Middle frontal gyrus (tissue), 1 donor: ENCODE results near the gene VCL.
"Not testable (repeated sequence)": the region's sequence is repeated elsewhere in the genome, so short reads cannot be mapped to it uniquely, and the experiment has no call there.

Experiments used
- DNase-seq: peaks from one replicate; pipeline ENCODE4 v3.0.0-alpha.2; 2015; ENCODE audit warnings: low spot score; ENCODE audit errors: extremely low spot score

VCL gene

DNA sequence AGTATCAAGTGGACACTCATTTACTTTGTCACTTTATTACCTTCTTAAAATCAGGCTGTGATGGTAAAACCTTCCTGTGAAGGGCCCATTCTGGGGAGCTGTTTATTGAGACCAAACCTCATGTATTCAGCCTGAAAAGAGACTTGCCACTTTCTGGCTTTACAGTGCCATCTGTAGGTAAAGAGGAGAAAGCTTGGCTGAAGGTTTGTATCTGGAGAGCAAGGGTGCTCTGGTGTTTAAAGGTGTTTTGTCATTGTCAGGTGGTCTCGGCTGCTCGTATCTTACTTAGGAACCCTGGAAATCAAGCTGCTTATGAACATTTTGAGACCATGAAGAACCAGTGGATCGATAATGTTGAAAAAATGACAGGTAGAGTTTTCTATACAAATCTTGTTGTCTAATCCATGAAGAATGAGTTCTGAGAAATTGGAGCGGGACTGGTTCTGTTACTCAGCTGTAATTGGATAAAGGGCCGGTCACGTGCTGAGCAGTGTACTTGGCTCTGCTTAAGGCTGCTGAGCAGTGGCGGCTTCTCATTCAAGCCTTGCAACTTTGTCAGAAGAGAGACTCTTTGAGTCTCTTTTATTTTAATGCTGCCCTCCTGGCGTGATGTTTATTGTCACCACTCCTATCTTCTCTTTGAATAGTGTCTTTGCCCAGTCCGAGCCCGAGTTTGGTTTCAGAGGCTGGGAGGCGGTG is 105.8 kb downstream of the VCL start:
- DNase-seq, result no peak

DNA sequence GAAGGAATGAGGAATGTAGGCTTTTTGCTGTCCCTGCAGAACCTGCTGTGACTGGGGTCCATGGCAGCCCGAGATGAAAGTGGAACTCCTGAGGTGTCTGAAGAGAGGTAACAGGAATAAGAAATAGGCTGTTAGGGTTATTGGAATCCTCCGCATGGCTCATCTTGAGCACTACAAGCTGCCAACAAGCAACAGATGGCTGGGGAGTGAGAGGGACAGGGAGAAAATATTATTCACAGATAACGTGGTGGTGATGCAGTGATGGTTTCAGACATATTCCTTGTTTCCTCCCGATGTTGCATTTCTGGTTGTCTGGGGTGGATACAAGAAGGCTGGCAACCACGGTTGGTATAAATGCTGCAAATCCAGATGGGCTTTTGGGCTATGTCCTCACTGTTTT is 106.6 kb downstream of the VCL start:
- DNase-seq, result no peak

DNA sequence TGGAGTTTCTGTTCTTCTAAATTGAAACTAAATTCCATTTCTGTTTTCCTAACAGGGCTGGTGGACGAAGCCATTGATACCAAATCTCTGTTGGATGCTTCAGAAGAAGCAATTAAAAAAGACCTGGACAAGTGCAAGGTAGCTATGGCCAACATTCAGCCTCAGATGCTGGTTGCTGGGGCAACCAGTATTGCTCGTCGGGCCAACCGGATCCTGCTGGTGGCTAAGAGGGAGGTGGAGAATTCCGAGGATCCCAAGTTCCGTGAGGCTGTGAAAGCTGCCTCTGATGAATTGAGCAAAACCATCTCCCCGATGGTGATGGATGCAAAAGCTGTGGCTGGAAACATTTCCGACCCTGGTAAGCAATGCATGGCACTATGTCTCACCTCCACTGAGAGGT is 107.1 kb downstream of the VCL start:
- no peak for DNase-seq

DNA sequence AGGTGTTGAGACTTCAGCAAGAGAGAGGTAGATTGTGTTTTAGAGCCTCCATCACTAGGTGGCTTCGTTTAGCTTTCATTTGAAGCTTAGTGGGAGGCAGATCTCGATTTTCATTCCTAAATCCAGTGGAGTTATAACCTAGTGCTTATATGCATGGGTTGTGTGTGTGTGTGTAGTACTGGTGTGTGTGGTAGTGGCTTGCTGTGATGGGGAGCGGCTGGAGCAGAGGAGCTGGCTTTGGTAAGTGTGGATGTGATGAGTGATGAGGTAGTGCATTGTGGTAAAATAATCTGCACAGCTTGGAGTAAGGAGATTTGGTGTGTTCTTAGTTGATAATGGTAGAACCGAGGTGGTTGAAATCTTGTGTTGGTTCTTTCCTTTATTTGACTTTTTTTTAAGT is 109.5 kb downstream of the VCL start:
- DNase-seq, result no peak

DNA sequence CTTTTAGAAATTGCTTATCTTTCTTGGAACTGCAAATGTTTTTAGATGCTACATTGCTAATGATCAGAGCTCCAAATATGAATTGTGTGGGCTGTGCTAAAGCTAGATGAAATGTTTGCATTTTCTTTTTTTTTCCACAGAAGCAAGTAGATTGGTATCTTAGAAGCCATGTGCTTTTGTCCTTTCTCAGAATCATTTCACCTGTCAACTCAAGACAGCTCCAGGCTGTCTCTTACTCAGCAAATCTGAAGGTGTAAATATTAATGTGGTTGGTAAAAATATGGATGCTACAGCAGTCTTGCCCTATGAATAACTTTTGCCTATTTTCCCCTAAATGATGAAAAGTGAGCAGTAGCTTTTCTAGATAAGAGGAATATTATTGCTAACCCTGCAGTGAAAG is 111.5 kb downstream of the VCL start:
- DNase-seq, result no peak

DNA sequence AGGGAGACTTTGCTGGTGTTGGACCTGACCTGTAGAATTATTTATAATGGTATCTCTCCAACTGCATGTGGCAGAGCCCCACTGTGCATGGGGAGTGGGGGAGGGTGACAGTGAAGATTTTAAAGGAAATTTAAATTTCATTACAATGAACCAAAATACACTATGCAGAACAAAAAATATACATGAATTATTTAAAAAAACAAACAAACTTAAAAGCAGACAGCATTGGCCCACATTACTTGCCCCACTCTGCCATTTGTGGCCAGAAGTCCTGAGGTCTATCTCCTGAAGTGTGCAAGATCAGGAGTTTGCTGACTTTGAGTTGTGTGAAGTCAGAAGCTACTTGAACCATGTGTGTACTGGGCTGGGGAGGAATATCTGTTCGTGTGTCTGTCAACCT is 112.2 kb downstream of the VCL start:
- DNase-seq, result no peak

DNA sequence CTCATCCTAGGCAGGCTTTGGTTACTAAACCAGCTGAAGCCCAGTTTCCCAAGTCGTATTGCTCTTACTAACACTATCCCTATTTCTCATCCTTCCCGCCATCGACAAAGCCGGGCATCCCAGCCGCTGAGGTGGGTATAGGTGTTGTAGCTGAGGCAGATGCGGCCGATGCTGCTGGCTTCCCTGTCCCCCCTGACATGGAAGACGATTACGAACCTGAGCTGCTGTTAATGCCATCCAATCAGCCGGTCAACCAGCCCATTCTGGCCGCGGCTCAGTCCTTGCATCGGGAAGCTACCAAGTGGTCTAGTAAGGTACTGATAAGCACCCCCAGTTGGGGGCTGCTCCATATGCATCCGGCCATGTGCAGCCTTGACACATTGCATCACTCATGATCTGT is 113.9 kb downstream of the VCL start:
- no peak for DNase-seq

DNA sequence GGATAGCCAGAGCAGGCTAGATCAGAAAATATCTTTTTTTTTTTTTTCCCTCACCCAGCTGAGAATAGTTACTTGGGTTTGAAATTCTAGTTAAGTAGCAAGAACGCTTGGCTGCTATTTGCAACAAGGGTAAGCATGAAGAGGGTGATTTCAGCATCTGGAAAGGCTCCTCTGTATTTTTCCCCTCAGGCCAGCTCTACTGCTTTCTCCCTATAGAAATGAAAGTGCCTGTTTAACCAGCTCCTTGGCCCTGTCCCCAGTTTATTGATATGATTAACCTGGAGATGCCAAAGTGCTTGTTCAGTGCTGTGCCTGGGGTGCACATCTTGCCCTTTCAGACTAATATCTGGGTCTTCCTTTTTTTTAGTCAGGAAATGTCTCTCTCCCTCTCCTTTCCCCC is 115.6 kb downstream of the VCL start:
- DNase-seq, result no peak

DNA sequence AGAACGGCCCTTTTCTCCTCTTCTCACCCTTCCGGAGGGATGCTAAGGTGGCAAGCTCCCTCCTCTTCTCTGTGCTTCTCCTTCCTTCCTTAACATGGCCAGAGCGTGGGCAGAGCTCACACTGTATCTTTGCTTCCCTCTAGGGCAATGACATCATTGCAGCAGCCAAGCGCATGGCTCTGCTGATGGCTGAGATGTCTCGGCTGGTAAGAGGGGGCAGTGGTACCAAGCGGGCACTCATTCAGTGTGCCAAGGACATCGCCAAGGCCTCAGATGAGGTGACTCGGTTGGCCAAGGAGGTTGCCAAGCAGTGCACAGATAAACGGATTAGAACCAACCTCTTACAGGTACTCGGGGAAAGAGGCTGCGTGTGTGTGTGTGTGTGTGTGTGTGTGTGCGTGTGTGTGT is 116.1 kb downstream of the VCL start:
- DNase-seq, result no peak

DNA sequence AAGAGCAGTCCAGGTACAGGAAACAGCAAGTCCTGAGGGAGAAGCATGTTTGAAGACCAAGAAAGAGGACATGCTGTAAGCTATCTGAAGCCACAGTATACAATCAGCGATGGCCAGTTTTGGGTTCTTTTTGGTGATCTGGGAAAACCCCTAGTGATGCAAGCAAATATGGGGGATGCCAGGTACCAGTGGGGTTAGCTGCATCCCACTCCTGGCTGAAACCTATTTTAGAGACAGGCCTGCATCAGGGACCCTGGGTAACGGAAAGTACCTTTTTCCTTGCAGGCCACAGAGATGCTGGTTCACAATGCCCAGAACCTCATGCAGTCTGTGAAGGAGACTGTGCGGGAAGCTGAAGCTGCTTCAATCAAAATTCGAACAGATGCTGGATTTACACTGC is 119.8 kb downstream of the VCL start:
- no peak for DNase-seq

DNA sequence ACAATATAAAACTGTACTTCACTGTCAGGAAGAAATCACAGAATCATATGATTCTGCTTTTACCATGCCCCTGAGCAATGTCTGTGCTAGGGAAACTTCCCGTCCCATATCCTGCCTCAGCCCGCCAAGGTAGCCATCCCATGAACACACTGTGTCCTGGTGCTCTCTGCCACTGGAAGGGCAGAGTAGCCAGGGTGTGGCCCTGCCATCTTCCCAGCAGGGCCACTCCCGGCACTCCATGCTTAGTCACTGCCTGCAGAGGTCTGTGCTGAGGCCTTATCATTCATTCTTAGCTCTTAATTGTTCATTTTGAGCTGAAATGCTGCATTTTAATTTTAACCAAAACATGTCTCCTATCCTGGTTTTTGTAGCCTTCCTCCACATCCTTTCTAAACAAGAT is 120.9 kb downstream of the VCL start:
- no peak for DNase-seq

DNA sequence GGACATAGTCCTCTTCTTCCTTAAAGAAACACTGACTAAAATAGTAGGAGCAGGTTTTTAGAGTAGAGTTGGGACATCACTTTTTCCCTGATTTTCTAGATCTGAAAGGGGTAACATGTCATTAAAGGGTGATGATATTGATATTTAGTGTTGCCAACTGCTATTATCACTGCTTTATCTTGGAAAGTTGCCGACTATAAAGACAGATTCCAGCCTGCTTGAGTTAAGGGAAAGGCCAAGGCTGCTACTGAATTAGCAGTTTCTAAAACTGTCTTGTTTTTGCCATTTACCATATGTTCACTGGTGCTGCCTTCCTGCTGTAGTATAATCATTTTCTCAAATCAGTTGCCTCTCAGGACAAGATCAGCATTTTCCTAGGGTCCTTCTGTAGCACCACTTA is 123.0 kb downstream of the VCL start:
- DNase-seq, result no peak

DNA sequence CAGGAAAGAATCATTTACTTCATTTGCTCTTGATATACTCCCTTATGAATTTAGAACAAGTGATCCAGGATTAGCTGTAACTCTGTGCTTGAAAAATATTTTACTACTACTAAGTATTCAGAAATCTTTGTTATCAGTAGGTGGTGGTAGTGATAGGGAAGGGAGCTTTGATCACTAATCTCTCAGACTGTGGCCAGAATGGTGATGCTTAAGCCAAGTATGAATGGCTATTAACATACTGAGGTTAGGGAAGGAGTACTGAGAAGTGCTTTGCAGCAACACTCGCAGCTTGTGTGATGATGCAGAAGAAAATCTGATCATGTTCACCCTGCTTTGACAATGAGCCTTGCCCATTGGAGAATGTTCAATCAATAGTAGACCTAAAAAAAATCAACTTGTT is 123.5 kb downstream of the VCL start:
- no peak for DNase-seq

DNA sequence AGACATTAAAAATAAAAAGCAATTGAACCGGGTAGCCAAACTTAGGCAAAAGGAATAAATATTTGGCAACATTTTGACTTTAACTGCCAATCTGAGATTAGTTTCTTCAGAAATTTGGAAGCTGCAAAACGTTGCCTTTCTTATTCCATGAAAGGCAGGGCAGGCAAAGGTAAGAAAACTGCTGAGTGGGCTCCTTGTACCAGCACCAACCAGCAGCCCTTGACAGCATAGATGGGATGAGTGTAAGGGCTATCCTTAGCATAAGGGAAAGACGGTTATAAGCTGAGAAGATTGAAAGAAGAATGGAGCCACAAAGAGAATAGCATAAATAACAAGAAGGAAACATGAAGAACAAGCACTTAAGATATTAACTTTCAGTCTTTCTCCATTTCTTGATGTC is 124.1 kb downstream of the VCL start:
- no peak for DNase-seq

DNA sequence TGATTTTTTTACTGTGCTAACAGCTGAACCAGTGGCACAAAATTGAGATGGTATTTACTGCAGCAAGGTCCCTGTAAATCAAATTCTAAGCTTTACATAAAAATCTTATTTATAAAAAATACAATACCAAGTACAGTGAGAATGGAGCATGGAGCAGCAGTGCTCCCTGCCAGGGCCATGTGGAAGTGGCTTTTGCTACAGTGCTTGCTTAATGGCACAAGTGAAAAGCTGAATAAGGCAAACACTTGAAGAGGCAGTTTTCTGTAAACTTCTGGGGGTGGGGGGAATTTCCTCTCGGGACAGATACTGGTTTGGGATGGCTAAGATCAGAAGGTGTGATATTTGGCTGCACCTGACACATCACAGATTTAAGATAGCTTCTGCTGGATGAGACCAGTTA is 125.2 kb downstream of the VCL start:
- DNase-seq, result no peak

DNA sequence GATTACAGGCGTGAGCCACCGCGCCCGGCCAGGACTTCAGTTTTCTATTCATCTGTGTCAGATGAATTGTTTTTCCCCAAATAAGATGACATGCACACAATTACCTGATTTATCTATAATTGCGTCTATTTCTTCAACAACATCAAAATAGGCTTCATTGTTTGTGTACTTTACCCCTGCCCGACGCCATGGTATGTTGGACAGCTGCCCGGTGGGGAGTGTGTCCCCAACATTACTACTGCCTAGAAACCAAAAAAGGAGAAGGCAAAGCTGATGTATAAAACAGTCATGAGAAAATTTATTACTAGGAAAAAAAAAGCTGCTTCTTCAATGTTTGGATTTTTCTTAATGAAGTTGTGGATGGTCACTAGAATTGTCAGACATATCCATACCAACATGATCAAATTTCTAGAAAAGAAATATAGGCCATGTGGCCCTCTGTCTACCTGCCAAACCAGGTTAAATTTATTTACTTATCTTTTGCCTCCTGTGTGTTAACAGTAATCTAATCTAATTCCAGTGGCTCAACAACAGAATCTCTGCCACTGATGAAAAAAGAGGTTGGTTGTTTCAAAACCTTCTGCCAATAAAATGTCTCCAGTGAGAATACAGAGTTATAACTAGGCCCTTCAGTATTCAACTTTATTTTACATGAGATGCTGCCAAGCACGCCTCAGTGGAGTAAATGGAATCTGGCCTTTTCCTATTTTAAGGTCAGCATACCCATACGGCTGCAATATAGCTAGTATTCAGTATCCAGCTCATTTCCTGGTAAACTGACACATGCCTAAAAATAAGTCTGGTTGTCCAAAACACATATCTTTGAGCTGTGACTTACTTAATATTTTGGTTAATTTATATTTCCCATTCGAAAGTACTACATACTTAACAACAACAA is 136.3 kb downstream of the VCL start:
- DNase-seq, result no peak

DNA sequence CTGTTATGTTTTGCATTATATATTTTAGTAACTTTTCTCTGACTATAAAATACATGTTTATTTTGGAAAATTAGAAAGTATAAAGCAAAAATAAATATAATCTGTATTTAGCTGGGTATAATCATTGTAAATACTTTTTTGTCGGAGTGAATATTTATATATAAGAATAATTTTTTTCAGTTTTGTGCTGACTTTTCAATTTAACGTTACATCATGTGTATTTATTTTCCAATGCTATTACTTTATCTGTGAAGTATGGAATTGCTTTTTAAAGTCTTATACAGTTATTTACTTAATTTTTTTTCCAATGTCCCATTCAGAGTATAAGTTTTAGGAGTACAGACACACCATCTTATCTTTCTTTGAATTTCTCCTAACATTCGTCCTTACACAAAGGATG is 137.5 kb downstream of the VCL start:
- DNase-seq, result no peak

DNA sequence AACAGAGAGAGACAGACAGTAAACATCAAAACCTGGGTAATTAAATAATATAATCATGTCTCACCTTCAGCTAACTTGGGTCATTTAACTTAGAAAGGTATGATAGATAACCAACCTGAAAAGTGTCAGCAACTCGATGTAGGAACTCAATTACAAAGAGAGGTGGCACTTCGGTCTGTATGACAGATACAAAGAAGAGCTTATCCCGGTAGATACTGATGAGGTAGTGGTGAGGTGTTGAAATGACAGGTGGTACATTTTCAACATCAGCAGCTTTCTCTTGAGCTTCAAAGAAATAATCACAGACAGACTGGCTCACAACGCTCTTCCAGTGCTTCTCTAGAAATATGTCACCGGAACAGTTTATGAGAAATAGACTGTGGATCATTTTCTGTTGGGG is 140.1 kb downstream of the VCL start:
- no peak for DNase-seq

DNA sequence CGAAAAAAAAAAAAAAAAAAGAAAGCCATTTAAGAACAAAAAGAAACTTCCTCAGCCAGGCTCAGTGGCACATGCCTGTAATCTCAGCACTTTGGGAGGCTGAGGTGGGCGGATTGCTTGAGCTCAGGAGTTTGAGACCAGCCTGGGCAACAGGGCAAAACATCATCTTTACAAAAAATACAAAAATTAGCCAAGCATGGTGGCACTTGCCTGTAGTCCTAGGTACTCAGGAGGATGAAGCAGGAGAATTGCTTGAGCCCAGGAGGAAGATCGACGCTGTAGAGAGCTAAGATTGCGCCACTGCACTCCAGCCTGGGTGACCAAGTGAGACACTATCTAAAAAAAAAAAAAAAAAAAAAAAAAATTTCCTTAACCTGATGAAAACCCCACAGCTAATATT is 140.7 kb downstream of the VCL start:
- not testable (repeated sequence) for DNase-seq

DNA sequence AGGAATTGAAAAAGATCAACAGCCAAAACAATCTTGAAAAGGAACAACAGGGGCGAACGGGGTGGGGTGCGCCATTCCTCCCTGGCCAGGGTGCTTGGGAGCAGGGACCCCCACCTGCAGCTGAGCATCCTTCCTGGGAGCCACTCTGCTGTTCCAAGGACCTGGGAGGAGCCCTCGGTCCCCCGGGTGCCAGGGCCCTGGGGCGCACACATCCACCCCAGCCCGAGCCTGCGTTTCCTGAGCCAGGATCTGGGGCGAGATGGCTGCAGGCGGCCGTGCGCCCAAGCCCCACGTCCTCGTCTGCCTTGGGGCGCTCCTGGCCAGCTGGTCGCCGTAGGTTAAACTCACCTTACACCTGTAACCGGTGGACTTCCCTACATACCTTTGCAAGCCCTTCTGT is 142.1 kb downstream of the VCL start:
- no peak for DNase-seq

DNA sequence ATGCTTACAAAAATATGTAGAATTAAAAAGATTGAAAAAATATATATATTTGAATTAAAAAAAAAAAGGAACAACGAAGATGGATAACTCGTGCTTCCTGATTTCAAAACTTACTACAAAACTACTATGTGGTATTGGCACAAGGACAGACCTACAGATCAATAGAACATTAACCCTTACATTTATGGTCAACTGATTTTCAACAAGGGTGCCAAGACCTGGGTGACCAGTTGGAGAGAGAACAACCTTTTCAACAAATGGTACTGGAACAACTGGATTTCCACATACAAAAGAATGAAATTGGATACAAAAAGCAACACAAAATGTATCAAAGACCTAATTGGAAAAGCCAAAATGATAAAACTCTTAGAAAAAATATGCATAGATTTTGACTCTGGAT is 142.6 kb downstream of the VCL start:
- no peak for DNase-seq

DNA sequence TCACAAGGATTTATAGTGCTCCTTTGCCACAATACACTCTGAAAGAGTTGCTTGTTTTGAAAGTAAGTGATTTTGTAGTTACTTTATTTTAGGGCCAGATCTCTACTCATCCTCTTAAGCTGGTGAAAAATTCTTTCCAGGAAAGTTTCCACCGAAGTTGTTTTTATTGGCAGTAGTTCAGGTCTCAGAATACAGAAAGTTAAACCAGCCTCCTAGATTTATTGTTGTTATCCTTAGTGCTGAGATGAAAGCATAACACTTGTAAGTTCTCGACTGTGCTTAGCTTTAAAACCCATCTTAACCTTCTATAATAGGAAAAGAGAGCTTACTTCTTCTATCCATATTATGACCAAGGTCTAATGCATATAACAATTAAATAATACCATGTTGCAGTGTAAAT is 147.2 kb downstream of the VCL start:
- DNase-seq, result no peak

DNA sequence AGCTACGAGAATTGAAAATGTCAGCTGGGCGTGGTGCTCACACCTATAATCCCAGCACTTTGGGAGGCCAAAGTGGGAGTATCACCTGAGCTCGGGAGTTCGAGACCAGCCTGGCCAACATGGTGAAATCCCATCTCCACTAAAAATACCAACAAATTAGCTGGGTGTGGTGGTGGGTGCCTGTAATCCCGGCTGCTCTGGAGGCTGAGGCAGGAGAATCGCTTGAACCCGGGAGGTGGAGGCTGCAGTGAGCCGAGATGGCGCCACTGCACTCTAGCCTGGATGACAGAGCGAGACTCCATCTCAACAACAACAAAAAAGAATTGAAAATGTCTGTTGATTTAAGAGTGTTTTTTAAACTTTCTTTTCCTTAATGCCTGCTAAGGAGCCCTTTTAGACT is 149.1 kb downstream of the VCL start:
- not testable (repeated sequence) for DNase-seq
